IMR-90 (cell line): ENCODE data around the gene LGALS16.

Experiments
- FOS ChIP-seq: fragments of 150-350 bp; IDR thresholded peaks from 2 replicates; pipeline ENCODE4 v1.6.1; 2016; ENCODE audit warnings: low read depth, low read length
- RFX5 ChIP-seq: IDR thresholded peaks from 2 replicates; pipeline ENCODE4 v1.8.0; 2012; ENCODE audit warnings: low read depth, mild to moderate bottlenecking, low read length, moderate library complexity
- TF ChIP-seq, protein P1 (sequence below): conservative IDR thresholded peaks from 2 replicates; pipeline ENCODE4 v1.5.1; 2012; ENCODE audit warnings: mild to moderate bottlenecking, low read depth, low read length, improper control_type of control experiment

GRCh38 chr19:39696387-39696786 is 40.7 kb downstream of the LGALS16 start:
- TF ChIP-seq, protein P1, sequence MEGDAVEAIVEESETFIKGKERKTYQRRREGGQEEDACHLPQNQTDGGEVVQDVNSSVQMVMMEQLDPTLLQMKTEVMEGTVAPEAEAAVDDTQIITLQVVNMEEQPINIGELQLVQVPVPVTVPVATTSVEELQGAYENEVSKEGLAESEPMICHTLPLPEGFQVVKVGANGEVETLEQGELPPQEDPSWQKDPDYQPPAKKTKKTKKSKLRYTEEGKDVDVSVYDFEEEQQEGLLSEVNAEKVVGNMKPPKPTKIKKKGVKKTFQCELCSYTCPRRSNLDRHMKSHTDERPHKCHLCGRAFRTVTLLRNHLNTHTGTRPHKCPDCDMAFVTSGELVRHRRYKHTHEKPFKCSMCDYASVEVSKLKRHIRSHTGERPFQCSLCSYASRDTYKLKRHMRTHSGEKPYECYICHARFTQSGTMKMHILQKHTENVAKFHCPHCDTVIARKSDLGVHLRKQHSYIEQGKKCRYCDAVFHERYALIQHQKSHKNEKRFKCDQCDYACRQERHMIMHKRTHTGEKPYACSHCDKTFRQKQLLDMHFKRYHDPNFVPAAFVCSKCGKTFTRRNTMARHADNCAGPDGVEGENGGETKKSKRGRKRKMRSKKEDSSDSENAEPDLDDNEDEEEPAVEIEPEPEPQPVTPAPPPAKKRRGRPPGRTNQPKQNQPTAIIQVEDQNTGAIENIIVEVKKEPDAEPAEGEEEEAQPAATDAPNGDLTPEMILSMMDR: no peak
- no peak for TF ChIP-seq RFX5
- no peak for TF ChIP-seq FOS
